NCI-H187 (cell line): ENCODE measurements around the gene KRTAP5-6.

Experiments
- DNase-seq, 2 experiments: peaks; one replicate each; lab custom pipeline; 2025; lab: John Stamatoyannopoulos, UW

Gene KRTAP5-6

GRCh38 chr11:1696608-1697570 is at the start of gene KRTAP5-6:
TSS of gene KRTAP5-6 (plus strand) at chr11:1697195. CDS start at chr11:1697246, 51 bp downstream.
- DNase-seq = no peak

GRCh38 chr11:1647901-1648652 is 48.9 kb upstream of the KRTAP5-6 start:
- no peak for DNase-seq

- DNase-seq = no peak
Observed at GRCh38 chr11:1648653-1649420, 48.2 kb upstream of the KRTAP5-6 start.

- DNase-seq = no peak
Observed at GRCh38 chr11:1650034-1650917, 46.7 kb upstream of the KRTAP5-6 start.

- DNase-seq = no peak
Observed at GRCh38 chr11:1650918-1651262, 46.1 kb upstream of the KRTAP5-6 start.

GRCh38 chr11:1651411-1651980 is 45.5 kb upstream of the KRTAP5-6 start:
- DNase-seq = no peak

- DNase-seq = no peak
Observed at GRCh38 chr11:1652026-1652425, 45.0 kb upstream of the KRTAP5-6 start.

GRCh38 chr11:1652442-1652770 is 44.6 kb upstream of the KRTAP5-6 start:
- no peak for DNase-seq

GRCh38 chr11:1652771-1653540 is 44.0 kb upstream of the KRTAP5-6 start:
- DNase-seq = peak; percentile 3 to 33

- DNase-seq = no peak
Observed at GRCh38 chr11:1653541-1654387, 43.2 kb upstream of the KRTAP5-6 start.

GRCh38 chr11:1654388-1655167 is 42.4 kb upstream of the KRTAP5-6 start:
- no peak for DNase-seq

- DNase-seq = no peak
Observed at GRCh38 chr11:1655168-1656060, 41.6 kb upstream of the KRTAP5-6 start.

GRCh38 chr11:1656061-1656441 is 40.9 kb upstream of the KRTAP5-6 start:
- DNase-seq = no peak

- DNase-seq = no peak
Observed at GRCh38 chr11:1656670-1657069, 40.3 kb upstream of the KRTAP5-6 start.

GRCh38 chr11:1659506-1659905 is 37.5 kb upstream of the KRTAP5-6 start:
- DNase-seq = no peak

- no peak for DNase-seq
Observed at GRCh38 chr11:1660111-1660867, 36.7 kb upstream of the KRTAP5-6 start.
